Measurements from ENCODE around the gene HNRNPD. TPM values are rescaled to one million over a fixed set of nuclear protein-coding genes. Genes with fewer than 3 reads are reported as not detected.
A peak's percentile ranks its signal among the peaks of the same experiment; 100 is the strongest.

The HNRNPD gene
- total and polyA plus RNA-seq, 2 of the 13 experiments (the other 11 are each of a cell fraction or from before 2014, with no cell fraction given), result 64.0 to 69.7 TPM

DNA sequence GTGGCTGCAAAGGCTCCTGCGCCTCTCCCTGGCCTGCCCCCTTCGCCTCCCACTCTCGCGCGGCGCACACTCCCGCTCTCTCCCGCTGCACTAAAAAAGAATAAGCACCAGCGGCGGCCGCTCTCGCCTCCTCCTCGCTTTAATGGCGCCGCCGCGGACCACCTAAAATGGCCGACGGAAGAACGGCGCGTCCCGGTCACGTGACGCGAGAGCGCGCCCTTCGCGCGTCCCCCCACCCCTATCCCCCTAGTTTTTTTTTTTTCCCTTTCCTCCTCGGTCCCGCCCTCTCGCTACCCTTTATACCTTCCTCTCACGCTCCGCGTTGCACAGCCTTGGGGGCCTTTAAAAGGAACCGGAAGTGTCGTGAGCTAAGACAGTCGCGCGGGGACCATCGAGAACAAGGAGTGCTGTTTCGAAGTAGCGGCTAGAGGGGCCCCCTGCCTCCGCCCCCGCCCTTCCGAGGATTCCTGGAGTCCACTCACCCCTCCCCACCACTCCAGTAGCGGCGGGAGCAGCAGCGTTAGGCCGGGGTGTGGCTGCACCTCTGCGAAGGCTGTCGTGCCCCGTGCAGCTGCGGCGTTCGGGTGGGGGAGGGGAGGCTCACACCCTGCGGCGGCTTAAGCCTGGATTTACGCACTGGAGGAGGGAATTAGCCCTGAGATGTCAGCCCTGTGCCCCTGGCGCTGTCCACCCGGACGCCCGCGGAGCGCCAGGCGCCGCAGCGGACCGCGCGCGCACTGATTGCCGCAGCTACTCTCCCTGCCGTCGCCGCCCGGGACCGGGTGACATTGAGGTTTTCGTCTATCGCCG, at the start of gene HNRNPD (continued):
- TF ChIP-seq, protein P1, sequence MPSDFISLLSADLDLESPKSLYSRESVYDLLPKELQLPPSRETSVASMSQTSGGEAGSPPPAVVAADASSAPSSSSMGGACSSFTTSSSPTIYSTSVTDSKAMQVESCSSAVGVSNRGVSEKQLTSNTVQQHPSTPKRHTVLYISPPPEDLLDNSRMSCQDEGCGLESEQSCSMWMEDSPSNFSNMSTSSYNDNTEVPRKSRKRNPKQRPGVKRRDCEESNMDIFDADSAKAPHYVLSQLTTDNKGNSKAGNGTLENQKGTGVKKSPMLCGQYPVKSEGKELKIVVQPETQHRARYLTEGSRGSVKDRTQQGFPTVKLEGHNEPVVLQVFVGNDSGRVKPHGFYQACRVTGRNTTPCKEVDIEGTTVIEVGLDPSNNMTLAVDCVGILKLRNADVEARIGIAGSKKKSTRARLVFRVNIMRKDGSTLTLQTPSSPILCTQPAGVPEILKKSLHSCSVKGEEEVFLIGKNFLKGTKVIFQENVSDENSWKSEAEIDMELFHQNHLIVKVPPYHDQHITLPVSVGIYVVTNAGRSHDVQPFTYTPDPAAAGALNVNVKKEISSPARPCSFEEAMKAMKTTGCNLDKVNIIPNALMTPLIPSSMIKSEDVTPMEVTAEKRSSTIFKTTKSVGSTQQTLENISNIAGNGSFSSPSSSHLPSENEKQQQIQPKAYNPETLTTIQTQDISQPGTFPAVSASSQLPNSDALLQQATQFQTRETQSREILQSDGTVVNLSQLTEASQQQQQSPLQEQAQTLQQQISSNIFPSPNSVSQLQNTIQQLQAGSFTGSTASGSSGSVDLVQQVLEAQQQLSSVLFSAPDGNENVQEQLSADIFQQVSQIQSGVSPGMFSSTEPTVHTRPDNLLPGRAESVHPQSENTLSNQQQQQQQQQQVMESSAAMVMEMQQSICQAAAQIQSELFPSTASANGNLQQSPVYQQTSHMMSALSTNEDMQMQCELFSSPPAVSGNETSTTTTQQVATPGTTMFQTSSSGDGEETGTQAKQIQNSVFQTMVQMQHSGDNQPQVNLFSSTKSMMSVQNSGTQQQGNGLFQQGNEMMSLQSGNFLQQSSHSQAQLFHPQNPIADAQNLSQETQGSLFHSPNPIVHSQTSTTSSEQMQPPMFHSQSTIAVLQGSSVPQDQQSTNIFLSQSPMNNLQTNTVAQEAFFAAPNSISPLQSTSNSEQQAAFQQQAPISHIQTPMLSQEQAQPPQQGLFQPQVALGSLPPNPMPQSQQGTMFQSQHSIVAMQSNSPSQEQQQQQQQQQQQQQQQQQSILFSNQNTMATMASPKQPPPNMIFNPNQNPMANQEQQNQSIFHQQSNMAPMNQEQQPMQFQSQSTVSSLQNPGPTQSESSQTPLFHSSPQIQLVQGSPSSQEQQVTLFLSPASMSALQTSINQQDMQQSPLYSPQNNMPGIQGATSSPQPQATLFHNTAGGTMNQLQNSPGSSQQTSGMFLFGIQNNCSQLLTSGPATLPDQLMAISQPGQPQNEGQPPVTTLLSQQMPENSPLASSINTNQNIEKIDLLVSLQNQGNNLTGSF (CRISPR knock-in tag; IDR thresholded peaks at IDR 0.05), result no peak
- TF ChIP-seq TARDBP (CRISPR knock-in tag; IDR thresholded peaks at IDR 0.05) (peak; percentile 95), HOXA3 (CRISPR knock-in tag; IDR thresholded peaks at IDR 0.05) (peak; percentile 96), ZNF550 (CRISPR knock-in tag; IDR thresholded peaks at IDR 0.05; ENCODE audit: borderline replicate concordance) (no peak; the same call in 1 of the 2 replicates), HOXA5 (CRISPR knock-in tag; IDR thresholded peaks at IDR 0.05) (peak; percentile 90; the same call in 1 of the 2 replicates), KDM5A (IDR thresholded peaks at IDR 0.05; ENCODE audit: borderline replicate concordance, low read length) (no peak; the same call in 1 of the 2 replicates), SMC3 (IDR thresholded peaks at IDR 0.05; ENCODE audit: low read length) (no peak), SIN3B (IDR thresholded peaks at IDR 0.05; ENCODE audit: low read length) (no peak), ZNF234 (CRISPR knock-in tag; conservative IDR thresholded peaks at IDR 0.05) (no peak; the same call in 1 of the 2 replicates), HMG20A (CRISPR knock-in tag; IDR thresholded peaks at IDR 0.05; ENCODE audit: borderline replicate concordance) (peak; percentile 71; the same call in 1 of the 2 replicates), YY1 (IDR thresholded peaks at IDR 0.05; ENCODE audit: insufficient read depth, insufficient replicate concordance, low read depth, low read length) (peak; percentile 97), FOXA3 (CRISPR knock-in tag; IDR thresholded peaks at IDR 0.05) (peak; percentile 60), E2F5 (CRISPR knock-in tag; conservative IDR thresholded peaks at IDR 0.05) (no peak; the same call in 1 of the 2 replicates)
- TF ChIP-seq, protein P2, sequence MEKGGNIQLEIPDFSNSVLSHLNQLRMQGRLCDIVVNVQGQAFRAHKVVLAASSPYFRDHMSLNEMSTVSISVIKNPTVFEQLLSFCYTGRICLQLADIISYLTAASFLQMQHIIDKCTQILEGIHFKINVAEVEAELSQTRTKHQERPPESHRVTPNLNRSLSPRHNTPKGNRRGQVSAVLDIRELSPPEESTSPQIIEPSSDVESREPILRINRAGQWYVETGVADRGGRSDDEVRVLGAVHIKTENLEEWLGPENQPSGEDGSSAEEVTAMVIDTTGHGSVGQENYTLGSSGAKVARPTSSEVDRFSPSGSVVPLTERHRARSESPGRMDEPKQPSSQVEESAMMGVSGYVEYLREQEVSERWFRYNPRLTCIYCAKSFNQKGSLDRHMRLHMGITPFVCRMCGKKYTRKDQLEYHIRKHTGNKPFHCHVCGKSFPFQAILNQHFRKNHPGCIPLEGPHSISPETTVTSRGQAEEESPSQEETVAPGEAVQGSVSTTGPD (CRISPR knock-in tag; IDR thresholded peaks at IDR 0.05), result no peak
- TF ChIP-seq, protein P3, sequence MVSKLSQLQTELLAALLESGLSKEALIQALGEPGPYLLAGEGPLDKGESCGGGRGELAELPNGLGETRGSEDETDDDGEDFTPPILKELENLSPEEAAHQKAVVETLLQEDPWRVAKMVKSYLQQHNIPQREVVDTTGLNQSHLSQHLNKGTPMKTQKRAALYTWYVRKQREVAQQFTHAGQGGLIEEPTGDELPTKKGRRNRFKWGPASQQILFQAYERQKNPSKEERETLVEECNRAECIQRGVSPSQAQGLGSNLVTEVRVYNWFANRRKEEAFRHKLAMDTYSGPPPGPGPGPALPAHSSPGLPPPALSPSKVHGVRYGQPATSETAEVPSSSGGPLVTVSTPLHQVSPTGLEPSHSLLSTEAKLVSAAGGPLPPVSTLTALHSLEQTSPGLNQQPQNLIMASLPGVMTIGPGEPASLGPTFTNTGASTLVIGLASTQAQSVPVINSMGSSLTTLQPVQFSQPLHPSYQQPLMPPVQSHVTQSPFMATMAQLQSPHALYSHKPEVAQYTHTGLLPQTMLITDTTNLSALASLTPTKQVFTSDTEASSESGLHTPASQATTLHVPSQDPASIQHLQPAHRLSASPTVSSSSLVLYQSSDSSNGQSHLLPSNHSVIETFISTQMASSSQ (IDR thresholded peaks at IDR 0.05; ENCODE audit: low read depth), result no peak
- TF ChIP-seq, protein P3 (CRISPR knock-in tag; IDR thresholded peaks at IDR 0.05; ENCODE audit: borderline replicate concordance), result peak; percentile 76

Measured in HepG2 (cell line).